SK-N-SH (cell line): Measurements from ENCODE around the gene CASP9. TPM values are rescaled to one million over a fixed set of nuclear protein-coding genes. Genes with fewer than 3 reads are reported as not detected.
"Not testable (repeated sequence)": the region's sequence is repeated elsewhere in the genome, so short reads cannot be mapped to it uniquely, and the experiment has no call there.

Experiments
- CTCF ChIA-PET: fragments of 300-600, 350-600 bp; formaldehyde crosslinking; extraction: SDS; loops from one replicate; lab custom pipeline; 2021; lab: Yijun Ruan, JAX
- POLR2A ChIA-PET: fragments of 350-600 bp; sonication (Branson Sonifier 250); formaldehyde crosslinking; extraction: SDS; loops from one replicate; lab custom pipeline; 2020; ENCODE audit warnings: antibody characterized with exemption, inconsistent platforms; lab: Yijun Ruan, JAX
- DNase-seq: peaks from one replicate; pipeline ENCODE4 v3.0.0; 2012
- H2AFZ ChIP-seq: fragments of 200-600 bp; sonication (generic); 2 replicates; pipeline ENCODE4 v1.8.1; 2016; ENCODE audit warnings: antibody characterized with exemption, mild to moderate bottlenecking, low read depth
- H3F3A ChIP-seq: fragments of 200-600 bp; sonication (generic); replicated peaks from 2 replicates; pipeline ENCODE3; 2016; ENCODE audit warnings: antibody characterized with exemption, mild to moderate bottlenecking; ENCODE audit not compliant: insufficient read depth
- H3K27ac ChIP-seq, 2 experiments: fragments of 200-500 bp in 1 of 2; fragments of 200-600 bp in 1 of 2; sonication (Bioruptor generic) in 1 of 2; sonication (generic), shearing (Covaris generic) in 1 of 2; 2 replicates each; pipeline versions ENCODE4 v1.5.1 to v1.6.1; 2014 to 2016; ENCODE audit warnings: low read depth in 2 of 2, inconsistent platforms in 1 of 2, low read length in 1 of 2, mild to moderate bottlenecking in 1 of 2, mixed read lengths in 1 of 2
- H3K27me3 ChIP-seq: fragments of 200-600 bp; sonication (generic), shearing (Covaris generic); 2 replicates; pipeline ENCODE4 v1.6.1; 2016; ENCODE audit warnings: mixed run types; ENCODE audit not compliant: insufficient read depth
- H3K36me3 ChIP-seq, 2 experiments: fragments of 200-500 bp in 1 of 2; fragments of 200-600 bp in 1 of 2; sonication (Bioruptor generic) in 1 of 2; sonication (generic) in 1 of 2; replicated peaks in 1 of 2; 2 replicates each; pipeline versions ENCODE3 to v1.5.1; 2014 to 2016; ENCODE audit warnings: low read length in 1 of 2, mild to moderate bottlenecking in 1 of 2; ENCODE audit not compliant: insufficient read depth in 2 of 2, control insufficient read depth in 1 of 2
- H3K4me1 ChIP-seq, 2 experiments: fragments of 200-500 bp in 1 of 2; fragments of 200-600 bp in 1 of 2; sonication (Bioruptor generic) in 1 of 2; sonication (generic), shearing (Covaris generic) in 1 of 2; 2 replicates each; pipeline versions ENCODE4 v1.5.1 to v1.6.1; 2014 to 2016; ENCODE audit warnings: low read depth in 1 of 2, low read length in 1 of 2, mixed run types in 1 of 2; ENCODE audit not compliant: insufficient read depth in 2 of 2, control insufficient read depth in 1 of 2
- H3K4me2 ChIP-seq: fragments of 200-600 bp; sonication (generic), shearing (Covaris generic); 2 replicates; pipeline ENCODE4 v1.6.1; 2017; ENCODE audit warnings: mixed run types
- H3K4me3 ChIP-seq, 2 experiments: fragments of 200-500 bp in 1 of 2; fragments of 200-600 bp in 1 of 2; sonication (Bioruptor generic) in 1 of 2; sonication (generic), shearing (Covaris generic) in 1 of 2; 2 replicates each; pipeline versions ENCODE4 v1.5.1 to v1.8.1; 2014 to 2016; ENCODE audit warnings: low read depth in 2 of 2, inconsistent platforms in 1 of 2, low read length in 1 of 2, mild to moderate bottlenecking in 1 of 2, mixed read lengths in 1 of 2, moderate library complexity in 1 of 2
- H3K79me2 ChIP-seq: fragments of 200-600 bp; sonication (generic); 2 replicates; pipeline ENCODE4 v1.8.1; 2017; ENCODE audit warnings: mild to moderate bottlenecking; ENCODE audit not compliant: insufficient read depth
- H3K9ac ChIP-seq: fragments of 200-600 bp; sonication (generic); 2 replicates; pipeline ENCODE4 v1.6.1; 2017; ENCODE audit warnings: mixed run types
- H3K9me2 ChIP-seq: fragments of 200-600 bp; sonication (generic); 2 replicates; pipeline ENCODE4 v1.6.1; 2017; ENCODE audit warnings: mixed run types
- H3K9me3 ChIP-seq: fragments of 200-600 bp; sonication (generic); 2 replicates; pipeline ENCODE4 v1.6.1; 2017; ENCODE audit warnings: mixed run types, mild to moderate bottlenecking, moderate library complexity
- H4K20me1 ChIP-seq: fragments of 200-600 bp; sonication (generic); 2 replicates; pipeline ENCODE4 v1.6.1; 2017; ENCODE audit warnings: mild to moderate bottlenecking, mixed run types; ENCODE audit not compliant: insufficient read depth
- CHD2 ChIP-seq: fragments of 150-350 bp; IDR thresholded peaks from 2 replicates; pipeline ENCODE4 v1.6.1; 2018; ENCODE audit warnings: low read length; ENCODE audit not compliant: partially characterized antibody
- EZH2phosphoT487 ChIP-seq: fragments of 200-600 bp; sonication (generic); IDR thresholded peaks from 2 replicates; pipeline ENCODE4 v1.6.1; 2017; ENCODE audit warnings: low read depth, mixed run types, mild to moderate bottlenecking, antibody characterized with exemption, moderate library complexity, borderline replicate concordance
- FOSL2 ChIP-seq: IDR thresholded peaks from 2 replicates; pipeline ENCODE4 v1.4.0; 2012; ENCODE audit warnings: low read depth, mild to moderate bottlenecking, moderate library complexity, borderline replicate concordance
- GATA2 ChIP-seq: sonication (generic); formaldehyde crosslinking; IDR thresholded peaks from 2 replicates; pipeline ENCODE4 v1.5.0; 2020; ENCODE audit warnings: mild to moderate bottlenecking, missing genetic modification reagents
- IRF3 ChIP-seq: fragments of 150-350 bp; IDR thresholded peaks from 2 replicates; pipeline ENCODE4 v1.6.1; 2016; ENCODE audit warnings: mild to moderate bottlenecking, low read depth, low read length
- JUND ChIP-seq: IDR thresholded peaks from 2 replicates; pipeline ENCODE4 v1.4.0; 2012
- NFIC ChIP-seq: IDR thresholded peaks from 2 replicates; pipeline ENCODE4 v1.4.0; 2012; ENCODE audit warnings: borderline replicate concordance
- NRF1 ChIP-seq: IDR thresholded peaks from 2 replicates; pipeline ENCODE4 v1.6.1; 2012; ENCODE audit warnings: low read depth, mild to moderate bottlenecking, low read length
- REST ChIP-seq: IDR thresholded peaks from 2 replicates; pipeline ENCODE4 v1.6.1; 2012; ENCODE audit warnings: mild to moderate bottlenecking, low read depth, low read length, moderate library complexity
- SIN3A ChIP-seq: IDR thresholded peaks from 2 replicates; pipeline ENCODE4 v1.6.1; 2012; ENCODE audit warnings: low read depth, mild to moderate bottlenecking, low read length, moderate library complexity, borderline replicate concordance
- SMC3 ChIP-seq: IDR thresholded peaks from 2 replicates; pipeline ENCODE4 v1.6.1; 2012; ENCODE audit warnings: low read depth, low read length, improper control_type of control experiment
- TCF12 ChIP-seq: IDR thresholded peaks from 2 replicates; pipeline ENCODE4 v1.4.0; 2012
- TEAD4 ChIP-seq: IDR thresholded peaks from 2 replicates; pipeline ENCODE4 v1.4.0; 2012; ENCODE audit warnings: mild to moderate bottlenecking, borderline replicate concordance; ENCODE audit not compliant: insufficient read depth
- USF1 ChIP-seq: IDR thresholded peaks from 2 replicates; pipeline ENCODE4 v1.4.0; 2012; ENCODE audit warnings: low read depth, borderline replicate concordance
- USF2 ChIP-seq: fragments of 150-350 bp; IDR thresholded peaks from 2 replicates; pipeline ENCODE4 v1.6.1; 2017; ENCODE audit warnings: antibody characterized with exemption, low read length, low read depth, borderline replicate concordance
- YY1 ChIP-seq: IDR thresholded peaks from 2 replicates; pipeline ENCODE4 v1.4.0; 2012; ENCODE audit warnings: low read depth, mild to moderate bottlenecking
- WGBS: methylation state at CpG from one replicate; pipeline ENCODE4 v1.1.6; 2017; ENCODE audit warnings: low lambda C conversion rate; 5-methylcytosine and 5-hydroxymethylcytosine counted together
- polyA plus RNA-seq, 3 experiments: library from polyadenylated mRNA; depleted of rRNA; stranded (reverse); fragments of >200 nt; gene quantifications; 2 replicates each; pipeline ENCODE4 v1.2.3, GENCODE V29; 2012

CASP9 gene
- polyA plus RNA-seq, 1 of the 3 experiments (the other 2 are of a cell fraction): 16.9 TPM

GRCh38 chr1:15514557-15514956 is 9.5 kb downstream of the CASP9 start:
- POLR2A ChIA-PET, H2AFZ ChIP-seq, H3K9me2 ChIP-seq, H3K4me2 ChIP-seq, H3K79me2 ChIP-seq, H3F3A ChIP-seq, H3K36me3 ChIP-seq, H3K9ac ChIP-seq, DNase-seq, H3K27ac ChIP-seq, H3K4me3 ChIP-seq, H3K9me3 ChIP-seq, H3K27me3 ChIP-seq, H4K20me1 ChIP-seq, H3K4me1 ChIP-seq: not testable (repeated sequence)
- CTCF ChIA-PET: interaction anchor here (0.9 to 2.5 kb wide), 4 partner anchors 13 to 277 kb away, joined by 3 to 10 read pairs (median 5); no protein-coding TSS in a partner anchor
- WGBS: 93% methylated on average over 4 of the region's 5 CpGs

GRCh38 chr1:15513919-15514318 is 10.1 kb downstream of the CASP9 start:
- no peaks in the 10 kb centered on the region for H3K79me2 ChIP-seq
- H3F3A ChIP-seq: no peaks in the 10 kb centered on the region
- H3K27ac ChIP-seq: no peak overlapping the region
- no peaks in the 10 kb centered on the region for H3K27me3 ChIP-seq
- H2AFZ ChIP-seq: no peak overlapping the region
- 96% methylated on average over 3 of the region's 3 CpGs for WGBS
- no peak for DNase-seq
- H3K36me3 ChIP-seq: peaks cover 0 to 2% of the 10 kb centered on the region in 2 experiments
- no peaks in the 10 kb centered on the region for H4K20me1 ChIP-seq
- no peak overlapping the region for H3K4me3 ChIP-seq
- no peaks in the 10 kb centered on the region for H3K9me2 ChIP-seq
- H3K9me3 ChIP-seq: no peaks in the 10 kb centered on the region
- H3K4me2 ChIP-seq: no peak overlapping the region
- no peak for TF ChIP-seq IRF3
- no peak for TF ChIP-seq CHD2
- TF ChIP-seq NFIC: no peak
- TF ChIP-seq FOSL2: no peak
- H3K4me1 ChIP-seq: peaks cover 0 to 3% of the 10 kb centered on the region in 2 experiments; a peak in 1 of 4 replicates
- CTCF ChIA-PET: interaction anchor here (0.9 to 2.5 kb wide), 3 partner anchors 12 to 82 kb away, joined by 3 to 10 read pairs (median 7); no protein-coding TSS in a partner anchor
- no peak overlapping the region for H3K9ac ChIP-seq
- POLR2A ChIA-PET: no interaction called here

- Histone ChIP-seq H3F3A (no peaks in the 10 kb centered on the region), H3K9me2 (no peaks in the 10 kb centered on the region), H3K36me3 (peaks cover 0 to 2% of the 10 kb centered on the region in 2 experiments), H3K79me2 (no peaks in the 10 kb centered on the region), H3K9ac (no peak overlapping the region), H3K4me3 (no peak overlapping the region), H3K27me3 (no peaks in the 10 kb centered on the region), H2AFZ (no peak overlapping the region), H4K20me1 (no peaks in the 10 kb centered on the region), H3K4me2 (no peak overlapping the region), H3K4me1 (peaks cover 0 to 3% of the 10 kb centered on the region in 2 experiments; a peak in 1 of 4 replicates), H3K27ac (no peak overlapping the region), H3K9me3 (no peaks in the 10 kb centered on the region)
- ChIA-PET POLR2A (no interaction called here), CTCF (interaction anchor here (2.5 kb wide), 1 partner anchor 12 kb away, joined by 10 read pairs; no protein-coding TSS in a partner anchor)
- DNase-seq: no peak
- 80% methylated on average over 3 of the region's 4 CpGs for WGBS
- TF ChIP-seq NRF1 (no peak), REST (no peak), EZH2phosphoT487 (no peak), USF1 (no peak), NFIC (no peak), USF2 (no peak), SMC3 (no peak), YY1 (no peak), TEAD4 (no peak), SIN3A (no peak), GATA2 (CRISPR knock-in tag) (no peak), JUND (no peak), TCF12 (no peak)
These were observed 10.8 kb downstream of the CASP9 start for GRCh38 chr1:15513192-15513591.
